ENCODE data around the gene CASQ2. TPM values are rescaled to one million over a fixed set of nuclear protein-coding genes. Genes with fewer than 3 reads are reported as not detected.

Gene CASQ2
- total and polyA plus RNA-seq, 9 of the 15 experiments (the other 6 are each of a cell fraction or from before 2014, with no cell fraction given), result not detected

DNA sequence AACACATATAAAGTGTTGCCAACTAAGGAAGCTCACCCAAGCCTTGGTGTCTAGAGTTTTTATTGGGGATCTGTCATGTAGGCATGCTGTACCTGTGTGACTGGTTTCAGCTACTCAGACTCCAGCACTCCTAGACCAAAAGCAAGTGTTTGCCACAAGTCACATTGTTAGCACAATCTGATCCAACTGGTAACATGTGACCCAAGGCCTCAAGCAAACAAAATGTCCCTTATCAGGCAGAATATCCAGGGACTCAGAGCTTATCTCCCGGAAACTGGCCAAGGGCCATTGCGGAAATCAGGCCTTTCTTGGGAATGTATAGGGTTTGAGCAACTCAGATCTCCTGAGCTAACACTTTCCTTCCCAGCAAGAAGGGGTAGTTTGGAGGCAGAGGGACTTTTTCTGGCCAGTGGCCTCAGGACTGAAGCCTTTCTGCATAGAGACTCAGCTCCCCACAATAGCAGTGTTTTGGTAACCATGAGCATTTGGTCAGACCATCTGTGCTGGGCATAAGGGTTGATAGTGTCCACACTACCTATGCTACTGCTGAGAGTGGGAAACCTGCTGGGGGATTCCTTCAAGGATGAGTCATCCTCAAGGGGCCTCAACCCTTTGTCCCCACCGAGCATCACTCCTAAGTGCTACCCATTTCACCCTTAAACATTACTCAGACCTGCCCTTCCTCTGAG, 42.8 kb upstream of the CASQ2 start (continued):
- TF ChIP-seq CEBPB (tag; IDR thresholded peaks at IDR 0.05), result no peak
- TF ChIP-seq ZNF695 (CRISPR knock-in tag; IDR thresholded peaks at IDR 0.05), result no peak
- TF ChIP-seq NONO (IDR thresholded peaks at IDR 0.05; ENCODE audit: low read depth in 2 of 2, low read length in 1 of 2), result no peak
- no peak for TF ChIP-seq HDAC1 (IDR thresholded peaks at IDR 0.05)
- TF ChIP-seq ZFP1 (CRISPR knock-in tag; IDR thresholded peaks at IDR 0.05), result no peak
- TF ChIP-seq ARNT (IDR thresholded peaks at IDR 0.05), result no peak
- TF ChIP-seq HDAC6 (IDR thresholded peaks at IDR 0.05; ENCODE audit: low read depth, low read length), result no peak
- no peak for TF ChIP-seq TFAM (CRISPR knock-in tag; conservative IDR thresholded peaks at IDR 0.05)
- no peak for TF ChIP-seq BCL6 (CRISPR knock-in tag; IDR thresholded peaks at IDR 0.05)
- no peak for TF ChIP-seq WHSC1 (IDR thresholded peaks at IDR 0.05; ENCODE audit: low read length)
- peak; percentile 64; the same call in 1 of the 2 replicates for TF ChIP-seq ZNF766 (CRISPR knock-in tag; conservative IDR thresholded peaks at IDR 0.05)
- no peak for TF ChIP-seq SRSF1 (IDR thresholded peaks at IDR 0.05; ENCODE audit: low read depth, low read length)
- TF ChIP-seq, protein P1, sequence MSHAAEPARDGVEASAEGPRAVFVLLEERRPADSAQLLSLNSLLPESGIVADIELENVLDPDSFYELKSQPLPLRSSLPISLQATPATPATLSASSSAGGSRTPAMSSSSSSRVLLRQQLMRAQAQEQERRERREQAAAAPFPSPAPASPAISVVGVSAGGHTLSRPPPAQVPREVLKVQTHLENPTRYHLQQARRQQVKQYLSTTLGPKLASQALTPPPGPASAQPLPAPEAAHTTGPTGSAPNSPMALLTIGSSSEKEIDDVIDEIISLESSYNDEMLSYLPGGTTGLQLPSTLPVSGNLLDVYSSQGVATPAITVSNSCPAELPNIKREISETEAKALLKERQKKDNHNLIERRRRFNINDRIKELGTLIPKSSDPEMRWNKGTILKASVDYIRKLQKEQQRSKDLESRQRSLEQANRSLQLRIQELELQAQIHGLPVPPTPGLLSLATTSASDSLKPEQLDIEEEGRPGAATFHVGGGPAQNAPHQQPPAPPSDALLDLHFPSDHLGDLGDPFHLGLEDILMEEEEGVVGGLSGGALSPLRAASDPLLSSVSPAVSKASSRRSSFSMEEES (CRISPR knock-in tag; IDR thresholded peaks at IDR 0.05), result peak; percentile 52
- no peak for TF ChIP-seq RNF2 (IDR thresholded peaks at IDR 0.05)
- TF ChIP-seq FUS (optimal IDR thresholded peaks at IDR 0.05; ENCODE audit: low read depth, low read length), result no peak
- no peak for TF ChIP-seq BHLHE40 (IDR thresholded peaks at IDR 0.05; ENCODE audit: low read length)
- no peak for TF ChIP-seq POLR3A (IDR thresholded peaks at IDR 0.05; ENCODE audit: borderline replicate concordance, extremely low read depth, insufficient read depth, insufficient read length)
- TF ChIP-seq ZNF354B (CRISPR knock-in tag; IDR thresholded peaks at IDR 0.05), result no peak
- no peak for TF ChIP-seq HOMEZ (CRISPR knock-in tag; IDR thresholded peaks at IDR 0.05)
- TF ChIP-seq ATF1 (CRISPR knock-in tag; IDR thresholded peaks at IDR 0.05), result no peak
- TF ChIP-seq ATF1 (tag; IDR thresholded peaks at IDR 0.05), result no peak
- TF ChIP-seq PKNOX1 (IDR thresholded peaks at IDR 0.05), result no peak
- TF ChIP-seq ZNF239 (CRISPR knock-in tag; IDR thresholded peaks at IDR 0.05), result no peak
- TF ChIP-seq ZNF584 (CRISPR knock-in tag; IDR thresholded peaks at IDR 0.05; ENCODE audit: low read depth), result peak; percentile 27; the same call in 1 of the 2 replicates
- TF ChIP-seq U2AF1 (optimal IDR thresholded peaks at IDR 0.05; ENCODE audit: low read depth, low read length), result no peak
- TF ChIP-seq ZNF830 (CRISPR knock-in tag; IDR thresholded peaks at IDR 0.05), result no peak
- TF ChIP-seq ZNF431 (CRISPR knock-in tag; IDR thresholded peaks at IDR 0.05), result no peak
- no peak for TF ChIP-seq NFE2 (IDR thresholded peaks at IDR 0.05; ENCODE audit: low read depth)

All from K562 (cell line).